ENCODE results near the gene SHROOM3. TPM values are rescaled to one million over a fixed set of nuclear protein-coding genes. Genes with fewer than 3 reads are reported as not detected.
"Not testable (repeated sequence)": the region's sequence is repeated elsewhere in the genome, so short reads cannot be mapped to it uniquely, and the experiment has no call there.

Gene SHROOM3
- total RNA-seq, 1 experiment from 2014 or later = 70.6 TPM

- no peak for DNase-seq (ENCODE audit: low spot score)
Measured at GRCh38 chr4:76445911-76446310, 10.9 kb downstream of the SHROOM3 start.

- DNase-seq (ENCODE audit: low spot score) = no peak
Measured at GRCh38 chr4:76447393-76447851, 12.4 kb downstream of the SHROOM3 start.

DNA sequence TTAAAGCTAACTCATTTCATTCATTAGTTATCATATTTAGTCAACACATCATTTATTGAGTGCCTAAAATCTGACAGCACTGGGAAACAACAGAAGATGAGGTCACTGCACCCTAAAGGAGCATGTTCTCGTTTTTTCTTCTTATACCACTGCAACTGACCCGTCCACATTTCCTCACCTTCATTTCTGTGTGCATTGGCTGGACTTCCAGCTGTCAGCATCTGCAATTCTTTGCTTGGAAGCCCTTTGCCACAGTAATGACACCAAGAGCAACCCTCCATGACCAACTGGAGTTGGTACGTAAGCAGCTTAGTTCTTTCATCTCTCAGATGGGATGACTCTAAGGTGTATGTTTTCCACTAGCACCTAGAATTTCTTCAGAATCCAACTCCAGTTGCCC, 13.2 kb downstream of the SHROOM3 start:
- no peak for DNase-seq (ENCODE audit: low spot score)

DNA sequence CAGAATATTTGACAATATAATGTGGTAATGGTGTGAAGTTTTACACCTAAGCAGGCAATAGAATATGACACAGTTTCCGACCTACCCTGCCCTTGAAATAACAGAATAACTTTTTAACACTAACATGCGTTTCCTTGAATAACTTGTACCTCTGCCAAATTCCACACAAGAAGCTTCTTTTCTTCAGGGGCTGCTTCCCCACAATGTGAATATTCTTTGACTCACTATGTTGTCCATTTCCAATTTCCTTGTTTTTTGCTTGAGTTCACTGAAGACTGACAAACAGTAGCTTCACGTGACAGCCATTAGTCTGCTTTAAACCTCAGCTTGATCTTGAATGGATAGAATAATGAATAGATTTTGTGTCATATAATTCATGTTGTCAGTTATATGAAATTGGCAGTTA, 14.3 kb downstream of the SHROOM3 start:
- no peak for DNase-seq (ENCODE audit: low spot score)

DNA sequence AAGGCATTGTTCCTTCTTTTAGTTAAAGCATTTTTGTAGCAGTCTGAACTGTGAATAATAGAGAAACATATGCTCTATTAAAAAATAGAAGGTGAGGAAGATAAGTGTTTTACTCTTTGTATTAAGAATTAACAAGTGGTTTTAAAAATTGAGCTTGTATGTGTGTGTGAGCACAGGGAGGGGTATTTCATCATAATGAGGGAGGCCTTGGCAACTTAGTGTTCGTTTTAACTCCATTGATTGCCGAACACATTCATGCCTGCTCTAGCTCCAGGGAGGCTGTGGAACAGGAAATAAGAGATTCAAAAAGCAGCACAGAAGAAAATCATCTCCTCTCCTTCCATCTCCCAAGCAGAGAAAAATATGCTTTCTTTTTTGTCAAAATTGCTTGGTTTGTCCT, 14.8 kb downstream of the SHROOM3 start:
- DNase-seq (ENCODE audit: low spot score) = no peak

- DNase-seq (ENCODE audit: low spot score) = no peak
Measured at GRCh38 chr4:76453232-76453631, 18.2 kb downstream of the SHROOM3 start.

- not testable (repeated sequence) for DNase-seq (ENCODE audit: low spot score)
Measured at GRCh38 chr4:76454073-76454472, 19.0 kb downstream of the SHROOM3 start.

DNA sequence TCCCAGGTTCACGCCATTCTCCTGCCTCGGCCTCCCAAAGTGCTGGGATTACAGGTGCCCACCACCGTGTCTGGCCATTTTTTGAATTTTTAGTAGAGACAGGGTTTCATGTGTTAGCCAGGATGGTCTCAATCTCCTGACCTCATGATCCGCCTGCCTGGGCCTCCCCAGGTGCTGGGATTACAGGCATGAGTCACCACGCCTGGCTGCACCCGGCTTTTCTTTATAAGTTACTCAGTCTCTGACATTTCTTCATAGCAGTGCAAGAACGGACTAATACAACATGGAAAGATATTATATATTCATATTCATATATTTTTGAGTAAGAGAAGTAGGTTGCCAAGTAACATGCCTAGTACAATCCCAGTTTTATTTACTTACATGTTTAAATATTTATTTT, 22.9 kb downstream of the SHROOM3 start:
- no peak for DNase-seq (ENCODE audit: low spot score)

DNA sequence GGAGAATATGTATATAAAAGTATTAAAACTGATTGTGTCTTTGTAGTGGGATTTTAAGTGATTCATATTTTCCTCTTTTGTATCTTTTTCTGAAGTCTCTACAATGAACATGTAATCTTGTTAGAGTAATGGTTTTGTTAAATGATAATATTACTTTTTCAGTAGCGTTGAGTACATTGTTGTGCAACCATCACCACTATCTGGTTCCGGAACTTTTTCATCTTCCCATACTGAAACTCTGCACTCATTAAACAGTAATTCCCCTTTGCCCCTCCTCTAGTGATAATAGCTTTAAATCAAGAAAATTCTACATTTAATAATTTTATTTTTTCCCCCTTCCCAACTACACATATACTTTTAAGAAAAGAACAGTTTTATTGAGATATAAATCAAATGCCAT, 23.3 kb downstream of the SHROOM3 start:
- no peak for DNase-seq (ENCODE audit: low spot score)

- DNase-seq (ENCODE audit: low spot score) = no peak
Measured at GRCh38 chr4:76458825-76459224, 23.8 kb downstream of the SHROOM3 start.

- DNase-seq (ENCODE audit: low spot score) = no peak
Measured at GRCh38 chr4:76459291-76459723, 24.3 kb downstream of the SHROOM3 start.

DNA sequence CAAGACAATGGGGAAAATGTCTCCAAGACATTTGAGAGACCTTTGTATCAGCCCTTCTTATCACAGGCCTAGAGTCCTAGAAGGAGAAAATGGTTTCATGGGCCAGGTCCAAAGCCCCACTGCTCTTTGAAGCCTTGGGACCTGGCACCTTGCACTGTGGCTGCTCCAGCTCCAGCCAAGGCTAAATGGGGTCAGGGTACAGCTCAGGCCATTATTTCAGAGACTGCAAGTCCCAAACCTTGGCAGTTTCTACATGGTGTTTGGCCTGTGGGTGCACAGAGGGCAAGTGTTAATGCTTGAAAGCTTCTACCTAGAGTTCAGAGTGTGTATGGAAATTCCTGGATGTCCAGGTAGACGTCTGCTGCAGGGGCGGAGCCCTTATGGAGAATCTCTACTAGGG, 28.5 kb downstream of the SHROOM3 start:
- DNase-seq (ENCODE audit: low spot score) = no peak

DNA sequence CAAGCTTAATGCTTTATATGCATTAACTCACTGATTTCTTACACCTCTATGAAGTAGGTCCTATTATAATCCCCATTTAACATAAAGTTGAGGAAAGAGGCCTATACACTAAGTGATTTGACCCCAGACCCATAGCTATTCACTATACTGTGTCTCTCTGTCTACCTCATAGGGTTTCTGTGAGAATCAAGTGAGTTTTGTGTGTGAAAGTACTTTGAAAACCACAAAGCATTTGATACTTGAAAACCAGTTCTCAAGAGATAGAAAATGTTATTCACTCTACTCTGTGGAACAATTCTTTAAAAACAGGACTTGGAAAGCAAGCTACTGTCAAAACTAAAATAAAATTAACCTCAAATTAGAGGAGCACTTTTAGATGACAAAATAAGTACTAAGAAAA, 35.0 kb downstream of the SHROOM3 start:
- no peak for DNase-seq (ENCODE audit: low spot score)

- no peak for DNase-seq (ENCODE audit: low spot score)
Measured at GRCh38 chr4:76470532-76470931, 35.5 kb downstream of the SHROOM3 start.

DNA sequence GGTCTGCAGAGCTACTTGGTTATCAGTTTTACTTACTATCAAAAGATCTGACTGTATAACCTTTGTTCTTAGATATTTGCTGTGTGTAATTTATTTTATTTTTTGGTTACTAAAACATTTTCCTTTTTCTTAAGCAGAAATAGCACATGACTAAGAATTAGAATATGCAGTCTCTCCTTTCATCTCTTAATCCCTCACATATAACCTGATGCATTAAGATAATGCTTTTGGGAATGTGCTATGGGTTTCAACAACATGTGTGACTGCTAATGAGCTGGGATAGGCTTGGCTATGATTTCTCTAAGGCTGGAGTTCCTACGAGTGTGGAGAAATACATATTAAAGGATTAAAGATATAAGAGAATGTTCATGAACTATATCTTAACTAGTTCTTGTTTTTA, 41.5 kb downstream of the SHROOM3 start:
- no peak for DNase-seq (ENCODE audit: low spot score)

GRCh38 chr4:76484654-76485053, 49.6 kb downstream of the SHROOM3 start:
- no peak for DNase-seq (ENCODE audit: low spot score)

GRCh38 chr4:76485450-76485849, 50.4 kb downstream of the SHROOM3 start:
- DNase-seq (ENCODE audit: low spot score) = peak; percentile 81

- no peak for DNase-seq (ENCODE audit: low spot score)
Measured at GRCh38 chr4:76486588-76487276, 51.7 kb downstream of the SHROOM3 start.

DNA sequence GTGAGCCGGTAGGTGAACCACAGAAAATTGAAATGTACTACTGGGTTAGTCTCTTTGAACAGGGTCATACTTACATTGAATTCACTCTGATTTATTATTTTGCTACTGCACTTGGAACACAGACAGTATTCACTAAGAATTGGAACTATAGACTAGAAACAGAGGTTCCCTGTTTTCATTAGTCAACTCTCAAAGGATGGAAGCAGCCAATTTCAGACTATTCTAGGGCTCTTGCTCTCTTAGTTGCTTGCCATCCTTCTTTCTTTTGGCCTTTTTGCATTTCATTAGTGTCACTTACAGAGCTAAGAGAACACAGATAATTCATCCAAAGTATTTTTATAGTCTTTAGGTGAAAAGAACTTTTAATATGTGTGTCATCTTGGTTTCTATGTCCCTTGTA, 52.6 kb downstream of the SHROOM3 start:
- DNase-seq (ENCODE audit: low spot score) = no peak

GRCh38 chr4:76488455-76488854, 53.4 kb downstream of the SHROOM3 start:
- no peak for DNase-seq (ENCODE audit: low spot score)

GRCh38 chr4:76488888-76489685, 54.1 kb downstream of the SHROOM3 start:
- no peak for DNase-seq (ENCODE audit: low spot score)

DNA sequence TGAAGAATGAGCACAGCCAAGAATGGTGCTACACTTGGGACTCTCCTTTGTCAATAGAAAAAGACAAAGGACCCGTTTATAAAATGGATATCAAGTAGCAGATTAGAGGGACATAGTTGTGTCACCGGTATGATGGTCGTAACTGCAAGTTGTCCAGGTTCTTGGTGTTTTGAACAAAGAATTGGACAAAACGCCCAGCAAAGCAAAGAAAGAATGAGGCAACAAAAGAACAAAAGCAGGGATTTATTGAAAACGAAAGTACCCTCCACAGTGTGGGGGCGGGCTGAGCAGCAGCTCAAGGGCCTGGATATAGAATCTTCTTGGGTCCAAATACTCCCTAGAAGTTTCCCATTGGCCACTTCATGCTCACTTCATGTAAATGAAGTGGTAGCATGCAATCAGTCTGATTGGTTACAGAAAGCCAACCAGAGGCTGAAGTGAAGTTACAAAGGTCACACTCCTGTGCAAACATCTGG, 54.7 kb downstream of the SHROOM3 start:
- no peak for DNase-seq (ENCODE audit: low spot score)

- no peak for DNase-seq (ENCODE audit: low spot score)
Measured at GRCh38 chr4:76492055-76492454, 57.0 kb downstream of the SHROOM3 start.

All from HT-29 (cell line).